HuH-7 (cell line): ENCODE data around the gene KCNQ1.

Experiments used
- DNase-seq: peaks from one replicate; pipeline ENCODE4 v3.0.0; 2011; ENCODE audit warnings: low spot score

KCNQ1 gene

DNA sequence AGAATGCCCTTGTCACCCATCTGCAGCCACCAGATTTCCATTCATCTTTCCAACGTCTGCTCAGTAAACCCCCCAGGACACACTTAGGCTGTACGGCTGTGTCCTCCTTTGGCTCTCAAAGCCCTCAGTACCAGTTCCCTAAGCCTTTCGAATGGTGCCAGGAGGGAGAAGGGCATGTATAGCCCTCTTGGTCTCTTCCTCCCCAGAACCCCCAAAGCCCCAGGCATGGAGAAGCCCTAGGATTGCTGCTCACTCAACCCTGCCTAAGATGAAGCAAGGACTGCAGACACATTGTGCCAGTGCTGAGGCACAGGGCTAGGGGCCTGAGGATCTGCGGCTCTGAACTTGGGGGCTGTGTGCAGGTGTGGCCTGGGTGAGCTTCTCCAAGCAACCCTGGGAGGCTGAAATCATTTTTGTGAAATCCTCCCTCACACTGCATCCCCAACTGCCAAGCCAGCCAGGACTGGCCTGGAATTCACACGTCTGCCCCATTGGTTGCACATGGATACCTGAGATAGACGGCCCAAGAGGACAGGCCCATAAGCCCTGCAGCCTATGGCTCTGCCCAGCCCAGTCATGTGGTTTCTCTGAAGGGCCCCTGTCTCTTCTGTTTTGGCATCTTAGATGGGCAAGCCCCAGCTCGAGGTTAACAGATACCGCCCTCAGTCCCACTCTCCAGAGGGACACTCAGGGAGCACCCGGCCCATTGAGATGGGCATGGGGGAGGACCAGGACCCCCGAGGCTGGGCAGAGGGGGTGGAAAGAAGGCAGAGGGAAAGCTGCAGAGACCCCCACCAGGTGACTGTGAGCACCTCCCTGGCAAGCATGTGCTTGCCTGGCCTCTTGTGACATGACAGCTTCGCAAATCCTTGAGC lies 221.0 kb downstream of the KCNQ1 start:
- DNase-seq: no peak

DNA sequence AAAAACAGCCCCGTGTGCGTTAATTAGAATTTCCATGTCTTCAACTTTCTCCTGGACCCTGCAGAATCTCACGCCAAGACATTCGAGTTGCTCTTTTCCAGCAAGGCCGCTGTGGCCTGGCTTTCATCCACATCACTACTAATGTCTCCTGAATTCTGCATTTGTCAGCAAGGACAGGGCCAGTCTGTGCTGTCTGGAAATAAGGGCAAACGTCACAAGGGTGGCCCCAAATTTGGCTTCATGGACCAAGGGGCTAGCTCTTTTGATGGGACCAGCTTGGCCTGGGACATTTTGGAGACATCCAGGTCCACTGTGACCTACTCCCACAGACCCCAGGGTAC lies 221.6 kb downstream of the KCNQ1 start:
- DNase-seq: no peak

DNA sequence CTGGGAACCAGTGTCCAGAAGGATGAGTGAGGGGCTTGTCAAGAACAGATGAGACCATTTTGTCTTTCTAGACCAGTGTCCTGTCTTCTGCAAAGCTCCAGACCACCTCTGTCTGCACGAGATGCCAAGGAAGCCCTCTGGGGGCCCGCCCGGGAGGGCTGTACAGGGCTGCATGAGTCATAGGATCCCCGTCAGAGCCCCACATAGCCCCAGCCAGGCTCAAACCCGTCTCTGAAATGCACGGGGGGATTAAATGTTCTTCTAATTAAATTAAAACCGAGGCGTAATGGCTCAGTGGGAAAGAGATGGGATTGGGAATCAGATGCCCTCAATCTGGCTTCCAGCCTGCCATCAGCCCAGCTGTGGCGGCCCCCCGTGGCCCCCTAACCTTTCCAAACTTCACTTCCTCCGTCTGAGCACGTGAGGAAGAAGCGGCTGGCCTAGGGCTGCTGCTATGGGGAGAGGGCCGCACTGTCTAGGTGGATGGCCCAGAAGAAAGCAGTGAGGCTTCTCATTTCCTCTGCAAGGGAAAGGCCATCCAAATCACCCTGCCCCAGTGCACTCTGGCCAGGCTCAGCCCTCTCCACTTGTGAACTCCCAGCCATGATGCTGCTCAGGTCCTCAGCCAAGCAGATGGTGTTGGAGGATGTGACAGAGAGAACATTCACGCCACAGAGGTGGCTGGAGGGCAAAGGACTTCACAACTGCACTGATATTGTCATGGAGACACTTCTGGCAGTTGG lies 222.2 kb downstream of the KCNQ1 start:
- no peak for DNase-seq

DNA sequence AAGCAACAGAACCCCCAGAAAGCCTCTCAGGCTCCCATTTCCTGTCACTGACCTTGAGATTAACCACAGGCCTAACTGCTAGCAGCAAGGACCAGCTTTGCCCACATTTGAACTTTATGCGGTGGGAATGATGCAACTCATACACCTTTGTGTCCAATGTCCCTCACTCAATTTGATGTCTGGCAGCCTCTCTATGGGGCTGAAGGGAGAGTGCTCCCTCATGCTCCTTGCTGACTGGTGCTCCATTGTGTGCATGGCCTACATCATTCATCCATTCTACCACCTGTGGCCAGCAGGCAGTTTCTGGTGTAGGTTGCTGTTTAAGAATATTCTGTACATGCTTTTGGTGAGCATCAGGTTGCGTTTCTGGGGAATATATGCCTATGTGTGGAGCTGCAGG lies 223.1 kb downstream of the KCNQ1 start:
- no peak for DNase-seq

DNA sequence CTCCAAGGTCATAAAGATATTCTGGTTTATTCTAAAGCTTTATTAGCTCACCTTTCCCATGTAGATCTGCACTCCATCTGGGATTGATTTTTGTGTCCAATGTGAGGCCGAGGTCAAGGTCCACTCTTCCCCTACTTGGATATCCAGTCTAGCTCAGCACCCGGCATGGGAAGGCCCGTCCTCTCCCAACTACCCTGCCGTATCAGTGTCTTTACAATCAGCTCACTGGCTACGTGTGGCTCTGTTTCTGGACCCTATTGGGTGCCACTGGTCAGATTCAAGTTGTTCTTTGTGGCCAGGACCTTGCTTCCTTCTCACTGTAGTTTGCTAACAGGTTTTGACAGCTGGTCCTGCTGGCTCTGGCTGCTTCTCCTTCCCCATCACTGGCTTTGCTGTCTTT lies 224.1 kb downstream of the KCNQ1 start:
- no peak for DNase-seq

DNA sequence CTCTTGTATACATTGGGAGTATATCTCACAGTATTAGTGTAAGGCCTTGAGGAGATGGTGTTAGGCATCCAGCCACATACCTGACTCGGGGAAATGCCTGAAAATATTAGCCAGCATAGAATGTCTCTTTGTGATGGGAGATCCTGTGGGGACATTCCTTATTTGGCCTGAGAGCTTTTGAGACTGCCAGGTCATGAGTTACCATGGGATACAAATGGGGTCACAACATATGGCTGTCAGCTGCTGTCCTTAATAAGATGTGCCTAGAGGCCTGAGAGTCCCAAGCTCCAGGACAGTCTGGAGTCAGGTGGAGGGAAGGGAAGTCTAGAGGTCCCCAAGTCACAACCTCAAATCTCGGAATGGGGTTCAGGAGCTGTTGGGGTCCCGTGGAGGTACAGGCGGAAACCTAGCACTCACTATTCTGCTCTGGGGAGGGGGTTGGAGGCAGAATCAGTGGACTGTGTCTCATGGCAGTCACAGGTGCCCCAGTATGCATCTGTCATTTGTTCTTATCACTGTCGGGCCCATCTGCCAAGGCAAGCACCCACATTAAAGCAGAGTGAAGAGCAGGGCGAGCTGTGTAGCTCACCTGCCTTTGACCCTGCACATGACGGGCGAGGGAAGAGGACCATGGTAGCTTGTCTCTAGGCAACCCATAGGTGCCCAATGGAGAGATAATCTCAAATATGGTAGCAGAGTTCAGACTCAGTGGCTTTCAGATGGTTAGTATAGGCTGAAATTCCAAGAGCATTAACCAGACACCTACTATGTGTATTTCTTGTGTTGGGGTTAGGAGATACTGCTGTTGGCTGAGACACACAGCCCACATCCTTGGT lies 225.0 kb downstream of the KCNQ1 start:
- DNase-seq: no peak

DNA sequence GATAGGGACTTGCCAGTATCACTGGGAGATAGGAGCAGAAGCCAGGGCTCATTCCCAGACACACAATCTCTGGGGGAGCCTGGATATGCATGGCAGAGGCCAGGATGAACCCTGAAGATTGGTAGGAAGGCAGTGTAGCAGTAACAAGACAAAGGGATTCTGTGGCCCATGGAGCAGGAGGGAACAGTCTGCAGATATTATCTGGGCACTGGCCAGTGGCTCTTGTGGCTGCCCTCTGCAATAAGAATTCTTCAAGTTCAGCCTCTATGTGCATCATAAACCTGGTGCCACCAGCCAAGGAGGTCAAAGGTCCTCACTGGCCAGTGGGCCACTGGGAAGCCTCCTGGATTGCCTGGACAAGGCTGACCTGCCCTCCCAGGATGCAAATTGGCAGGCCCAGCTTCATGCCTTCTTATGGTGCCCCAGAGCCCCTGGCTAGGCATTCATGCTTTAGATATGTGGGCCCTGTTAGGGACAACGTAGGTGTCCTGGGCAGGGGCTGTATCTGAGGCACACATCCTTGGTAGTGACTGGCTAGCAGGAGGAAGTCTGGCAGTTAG lies 225.8 kb downstream of the KCNQ1 start:
- no peak for DNase-seq

DNA sequence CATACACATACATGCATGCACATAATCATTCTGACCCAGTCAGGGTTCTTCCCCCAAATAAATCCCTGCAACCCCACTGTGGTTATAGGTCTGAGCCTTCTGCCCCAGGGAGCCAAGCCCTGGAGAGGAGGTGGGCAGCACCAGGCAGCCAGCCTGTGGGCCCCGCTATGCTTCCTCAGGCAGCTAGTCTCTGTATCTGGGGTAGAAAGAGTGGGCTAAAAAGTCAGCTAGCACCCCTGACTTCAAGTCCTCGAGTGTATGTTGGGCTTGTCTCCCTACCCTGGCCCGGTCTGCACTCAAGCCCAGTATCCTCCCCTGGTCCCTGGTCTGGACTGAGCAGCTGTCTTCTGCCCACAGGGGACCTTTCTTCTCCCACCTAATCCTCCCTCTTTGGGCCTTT lies 226.9 kb downstream of the KCNQ1 start:
- no peak for DNase-seq

DNA sequence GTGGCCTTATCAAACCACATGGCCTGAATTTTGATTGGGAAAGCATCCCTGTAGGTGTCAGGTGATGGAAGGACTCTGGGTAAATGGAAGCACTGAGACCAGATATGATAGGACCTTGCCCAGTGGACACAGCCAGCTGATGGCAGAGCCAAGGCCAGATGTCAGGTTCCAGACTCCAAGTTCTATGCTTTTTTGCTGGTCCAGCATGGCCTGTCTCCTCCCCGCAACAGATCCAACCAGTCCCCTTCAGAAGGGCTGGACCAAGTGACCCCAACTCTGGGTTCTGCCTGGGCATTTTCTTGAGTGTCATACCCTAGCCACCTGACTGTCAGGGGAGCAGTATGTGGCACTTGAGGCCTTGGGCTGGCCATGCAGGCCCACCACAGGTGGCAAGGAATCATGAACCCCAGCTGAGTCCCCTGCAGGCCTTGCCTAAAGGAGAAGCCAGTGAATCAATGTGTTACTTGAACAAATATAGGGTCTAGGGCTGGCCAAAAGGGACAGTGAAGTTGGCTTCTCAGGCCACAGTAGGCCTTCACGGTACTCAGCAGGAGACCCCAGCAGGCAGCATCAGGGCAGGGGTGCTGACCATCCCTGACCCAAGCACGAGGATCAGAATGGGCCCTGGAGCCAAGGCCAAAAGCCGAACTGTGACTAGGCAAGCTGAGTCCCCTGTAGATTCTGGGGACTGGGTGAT lies 227.9 kb downstream of the KCNQ1 start:
- no peak for DNase-seq

DNA sequence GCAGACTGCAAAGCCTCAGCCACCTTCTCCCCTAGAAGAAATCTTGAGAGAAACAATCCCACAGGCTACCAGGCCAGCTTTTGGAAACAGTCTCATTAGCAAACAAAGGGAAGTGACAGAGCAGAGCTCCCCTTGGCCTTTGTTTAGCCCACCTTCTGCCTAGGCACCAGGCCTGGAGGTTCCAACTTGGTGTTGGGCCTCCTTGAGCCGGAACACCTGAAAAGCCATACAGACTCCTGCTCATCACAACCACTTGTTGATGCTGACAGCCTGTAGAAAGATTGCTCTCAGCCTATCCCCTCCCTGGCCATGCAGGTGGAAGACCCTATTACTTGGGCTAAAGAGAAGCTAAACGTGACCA lies 228.4 kb downstream of the KCNQ1 start:
- DNase-seq: no peak

DNA sequence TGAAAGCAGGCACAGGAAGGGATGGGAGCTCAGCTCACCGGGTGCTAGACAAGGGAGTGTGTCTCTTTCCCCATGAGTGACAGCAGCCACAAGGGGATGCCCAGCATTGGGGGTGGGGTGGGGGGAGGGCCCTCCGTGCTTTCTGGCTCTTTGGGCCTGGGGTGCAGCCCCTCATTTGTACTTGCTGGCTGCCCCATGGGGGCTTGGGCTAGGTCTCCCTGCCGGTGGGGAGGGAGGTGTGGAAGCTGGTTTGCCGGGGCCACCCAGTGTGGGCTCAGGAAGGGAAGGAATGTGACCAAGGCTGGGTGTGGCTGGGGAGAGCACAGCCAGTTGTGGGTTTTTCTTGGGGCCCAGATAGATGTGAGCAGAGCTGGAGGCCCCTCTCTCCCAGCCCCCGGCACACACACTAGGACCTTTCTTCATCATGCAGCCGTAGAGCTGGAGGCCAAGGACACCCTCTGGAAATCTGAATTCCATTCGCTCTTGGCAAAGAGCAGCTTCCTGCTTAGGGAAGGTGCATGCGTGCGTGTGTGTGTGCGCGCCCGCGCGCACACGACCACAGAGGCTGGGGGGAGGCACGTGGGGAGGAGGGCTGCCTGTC lies 229.2 kb downstream of the KCNQ1 start:
- no peak for DNase-seq

DNA sequence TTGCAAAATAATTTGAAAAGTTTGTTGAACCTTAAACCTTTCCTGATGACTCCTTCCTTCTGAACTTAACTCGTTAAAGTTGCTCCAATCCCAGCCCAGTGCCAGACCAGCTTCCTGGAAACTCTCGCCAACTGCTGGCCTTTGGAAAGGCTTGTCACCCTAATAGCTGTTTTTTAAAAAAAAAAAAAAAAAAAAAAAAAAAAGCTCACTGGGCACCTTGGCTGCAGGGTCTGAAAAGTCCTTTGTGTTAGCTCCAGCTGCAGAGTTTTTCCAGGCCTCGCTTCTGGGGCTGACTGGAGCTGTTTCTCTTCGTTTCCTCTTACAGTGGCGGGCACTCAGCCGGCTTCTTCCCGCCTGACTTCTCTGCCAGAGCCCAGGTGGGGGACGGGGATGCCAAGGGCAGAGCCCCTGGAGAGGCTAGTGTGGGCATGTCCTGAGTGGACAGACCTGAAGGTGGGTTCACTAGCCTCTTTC lies 229.9 kb downstream of the KCNQ1 start:
- no peak for DNase-seq

DNA sequence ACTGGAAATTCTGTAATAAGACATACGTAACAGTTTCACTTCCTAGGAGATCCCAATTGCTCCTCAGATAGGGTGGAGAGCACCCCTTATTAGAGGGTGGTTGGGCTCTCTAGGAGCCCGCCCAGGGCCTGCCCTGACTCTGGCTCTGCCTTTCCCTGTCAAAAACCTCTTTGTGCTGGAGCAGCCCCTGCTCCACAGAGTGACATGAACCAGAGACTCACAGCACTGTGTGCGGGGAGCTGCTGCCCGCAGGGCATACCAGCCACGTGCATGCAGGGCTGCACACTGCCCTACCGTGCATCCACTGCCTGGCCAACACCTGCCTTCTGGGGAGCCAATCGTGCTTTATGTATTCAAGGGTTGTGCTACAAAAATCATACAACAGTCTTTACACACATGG lies 230.7 kb downstream of the KCNQ1 start:
- DNase-seq: no peak

DNA sequence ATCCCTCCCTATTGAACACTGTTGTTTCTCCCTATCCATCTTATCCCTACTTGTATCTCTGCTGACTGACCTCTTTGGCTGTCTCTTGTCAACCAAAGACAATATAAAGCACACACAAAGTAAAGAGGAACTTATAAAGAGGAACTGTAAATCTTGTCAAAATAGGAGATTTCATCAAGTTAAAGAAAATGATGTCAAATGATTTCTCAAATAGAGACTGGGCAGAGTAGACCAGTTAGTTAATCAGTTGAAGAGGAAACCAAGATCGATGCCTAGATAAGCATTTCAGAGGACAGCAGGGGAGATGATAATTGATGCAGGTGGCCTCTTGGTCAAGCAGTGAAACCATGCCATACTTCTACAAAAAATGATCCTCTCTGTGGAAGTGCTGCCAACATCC lies 232.3 kb downstream of the KCNQ1 start:
- DNase-seq: no peak

DNA sequence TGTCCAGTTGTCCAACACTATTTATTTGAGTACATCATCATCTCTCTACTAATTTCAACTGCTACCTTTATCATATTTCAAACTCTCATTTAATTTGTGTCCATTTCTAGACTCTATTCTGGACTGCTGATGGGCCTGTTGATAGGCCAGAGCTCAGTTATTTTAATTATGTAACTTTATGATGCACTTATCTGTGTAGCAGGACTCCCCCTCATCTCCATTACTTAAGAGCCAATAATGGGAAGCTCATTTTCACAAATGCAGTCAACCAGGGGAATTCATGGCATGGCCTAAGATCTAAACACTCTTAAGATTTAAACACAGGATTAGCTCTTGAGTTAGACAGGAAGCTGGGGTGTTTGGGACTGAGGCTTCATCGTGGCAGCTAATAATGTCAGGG lies 233.6 kb downstream of the KCNQ1 start:
- DNase-seq: no peak

DNA sequence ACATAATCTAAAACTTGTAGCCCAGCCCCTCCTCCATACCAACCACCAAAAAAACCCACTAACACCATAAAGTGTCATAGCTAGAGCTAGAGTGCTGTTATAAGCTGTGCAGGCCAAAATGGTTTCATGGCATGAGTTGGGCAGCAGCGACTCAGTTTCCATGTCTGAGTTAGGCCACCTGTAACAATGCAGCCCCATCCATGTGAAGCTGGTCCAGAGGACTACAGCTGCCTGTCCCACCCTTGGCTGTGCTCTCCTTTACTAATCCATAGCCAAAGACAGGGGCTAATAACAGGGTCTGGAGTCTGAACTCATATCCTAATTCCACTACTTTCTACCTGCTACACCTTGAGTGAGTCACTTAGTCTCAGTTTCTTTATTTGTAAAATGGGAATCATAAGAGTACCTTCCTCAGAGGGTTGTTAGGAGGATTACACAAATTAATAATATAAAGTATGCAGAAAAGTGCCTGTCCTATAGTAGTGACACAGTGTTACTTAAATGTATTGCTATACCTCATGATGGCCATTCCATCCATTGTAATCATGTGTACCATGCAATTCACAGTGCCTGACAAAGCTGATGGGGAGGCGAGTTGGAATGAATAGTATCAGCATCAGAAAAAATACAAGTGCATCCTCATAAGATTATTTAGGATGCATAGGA lies 234.3 kb downstream of the KCNQ1 start:
- no peak for DNase-seq

DNA sequence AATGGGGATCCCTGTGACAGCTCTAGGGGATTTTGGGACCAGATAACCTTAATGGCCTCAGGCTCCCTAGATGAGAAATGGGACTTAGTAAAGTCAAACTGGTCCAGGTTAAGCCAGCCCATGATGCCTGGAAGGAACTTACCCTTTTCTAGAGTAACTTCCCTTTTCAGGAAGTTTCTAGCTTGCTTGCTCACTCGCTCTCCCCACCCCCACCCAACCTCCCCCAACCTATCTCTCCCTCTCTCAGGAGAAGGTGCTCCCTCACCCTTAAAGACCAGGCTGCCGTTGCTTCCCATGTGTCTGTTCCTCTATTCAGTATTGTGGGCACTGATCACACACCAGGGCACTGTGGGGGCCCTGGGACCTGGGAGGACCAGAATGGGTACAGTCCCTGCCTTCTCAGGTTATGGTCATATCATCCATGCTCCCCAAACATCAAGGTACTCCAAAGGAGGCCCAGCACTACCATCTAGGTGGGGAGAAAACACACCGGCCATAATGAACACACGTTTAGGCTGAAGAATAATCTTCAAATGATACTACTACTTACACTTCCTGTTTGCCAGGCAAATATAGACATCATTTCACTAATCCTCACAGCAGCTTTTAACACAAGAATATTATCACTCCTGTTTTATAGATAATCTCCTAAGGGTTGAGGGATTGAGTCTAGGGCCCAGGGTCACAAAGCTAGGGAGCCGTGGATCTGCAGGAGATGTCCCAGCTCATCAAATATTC lies 236.8 kb downstream of the KCNQ1 start:
- no peak for DNase-seq

DNA sequence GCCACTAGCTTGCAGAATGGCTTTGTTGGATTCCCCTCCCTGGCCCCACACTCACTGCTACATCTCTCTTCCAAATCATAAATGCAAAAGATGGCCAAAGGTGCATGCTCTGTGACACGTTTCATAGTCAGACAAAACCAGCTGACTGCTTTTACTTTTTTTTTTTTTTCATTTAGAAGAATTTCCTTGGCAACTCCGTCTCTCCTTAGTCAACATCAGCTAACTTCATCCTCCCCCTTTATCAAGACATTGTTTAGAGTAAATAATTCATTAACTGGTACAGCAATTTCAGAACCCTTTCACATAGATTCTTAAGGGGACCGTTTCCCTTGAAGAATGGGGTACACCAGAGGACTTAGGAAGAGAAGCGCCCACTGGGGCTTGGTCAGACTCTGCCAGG lies 239.0 kb downstream of the KCNQ1 start:
- DNase-seq: no peak

DNA sequence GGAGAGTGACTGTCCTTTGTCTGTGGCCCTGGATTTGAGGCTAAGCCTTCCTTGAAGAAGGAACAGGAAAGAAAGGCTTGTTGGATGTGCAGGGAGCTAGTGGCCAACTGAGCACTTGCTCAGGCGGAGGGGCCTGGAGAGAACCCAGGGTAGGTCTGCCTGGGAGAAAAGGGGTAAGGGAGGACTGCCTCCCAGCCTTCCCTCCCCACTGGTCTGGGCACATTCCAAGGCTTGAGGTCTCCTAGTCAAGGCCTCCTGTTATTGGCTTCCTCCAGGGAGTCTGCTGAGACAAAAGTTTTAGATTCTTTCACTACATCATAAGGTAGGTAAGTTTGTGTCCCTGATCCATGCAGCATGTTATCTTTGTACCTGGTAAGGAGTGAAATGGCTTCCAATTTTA lies 239.8 kb downstream of the KCNQ1 start:
- DNase-seq: no peak

DNA sequence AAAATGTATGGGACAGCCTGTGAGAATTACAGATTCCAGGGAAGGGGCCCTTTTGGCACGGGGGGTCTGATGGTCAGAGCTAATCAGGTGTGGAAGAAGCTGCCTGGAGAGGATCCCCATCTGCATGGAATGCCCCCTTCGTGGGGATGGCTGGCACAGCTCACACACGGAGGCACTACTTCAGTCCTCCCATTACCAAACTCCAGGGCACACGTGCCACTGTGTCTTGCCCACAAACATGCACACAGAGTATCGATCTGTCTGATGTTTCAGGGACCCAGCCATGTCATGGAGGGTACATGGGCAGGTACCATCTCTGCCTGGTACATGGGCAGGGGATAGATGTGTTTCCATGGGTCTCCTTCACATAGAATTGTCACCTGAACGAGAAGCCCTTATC lies 240.2 kb downstream of the KCNQ1 start:
- DNase-seq: no peak
